DOHH2 (cell line): ENCODE measurements around the gene CD63.

Experiments
- H3F3A ChIP-seq: fragments of 200-600 bp; sonication (generic), shearing (Covaris generic); 2 replicates; pipeline ENCODE4 v1.6.0; 2016; ENCODE audit warnings: antibody characterized with exemption, mild to moderate bottlenecking; ENCODE audit not compliant: control insufficient read depth, insufficient read depth
- H3K27ac ChIP-seq: fragments of 200-600 bp; sonication (generic); 2 replicates; pipeline ENCODE4 v1.5.1; 2014; ENCODE audit warnings: low read depth, mild to moderate bottlenecking, low read length, moderate library complexity
- H3K27me3 ChIP-seq: fragments of 200-600 bp; sonication (generic); 2 replicates; pipeline ENCODE4 v1.6.1; 2014; ENCODE audit warnings: mild to moderate bottlenecking, low read length, mixed read lengths; ENCODE audit not compliant: control insufficient read depth
- H3K36me3 ChIP-seq: fragments of 200-600 bp; sonication (generic); 2 replicates; pipeline ENCODE4 v1.6.1; 2014; ENCODE audit warnings: mild to moderate bottlenecking, low read length, moderate library complexity, mixed read lengths; ENCODE audit not compliant: control insufficient read depth
- H3K4me1 ChIP-seq: fragments of 200-600 bp; sonication (generic); 2 replicates; pipeline ENCODE4 v1.6.1; 2014; ENCODE audit warnings: mild to moderate bottlenecking, low read length, mixed read lengths; ENCODE audit not compliant: control insufficient read depth
- H3K4me2 ChIP-seq: fragments of 200-600 bp; sonication (generic); 2 replicates; pipeline ENCODE4 v1.6.0; 2014; ENCODE audit warnings: mild to moderate bottlenecking, low read length, moderate library complexity
- H3K4me3 ChIP-seq: fragments of 200-600 bp; sonication (generic); 2 replicates; pipeline ENCODE4 v1.5.1; 2014; ENCODE audit warnings: mild to moderate bottlenecking, low read length, mixed read lengths
- H3K79me2 ChIP-seq: fragments of 200-600 bp; sonication (generic); 2 replicates; pipeline ENCODE4 v1.6.1; 2014; ENCODE audit warnings: mild to moderate bottlenecking, low read length, mixed read lengths; ENCODE audit not compliant: control insufficient read depth
- H3K9me2 ChIP-seq: fragments of 200-600 bp; sonication (generic); replicated peaks from 2 replicates; pipeline ENCODE4 v1.6.1; 2014; ENCODE audit warnings: mild to moderate bottlenecking, low read length, mixed read lengths; ENCODE audit not compliant: control insufficient read depth
- H3K9me3 ChIP-seq: fragments of 200-600 bp; sonication (generic); 2 replicates; pipeline ENCODE4 v1.6.1; 2014; ENCODE audit warnings: antibody characterized with exemption, low read length, mixed read lengths; ENCODE audit not compliant: control insufficient read depth, insufficient read depth
- H4K20me1 ChIP-seq: fragments of 200-600 bp; sonication (generic); 2 replicates; pipeline ENCODE4 v1.6.0; 2014; ENCODE audit warnings: low read depth, mild to moderate bottlenecking, antibody characterized with exemption, low read length, moderate library complexity; ENCODE audit not compliant: control insufficient read depth, insufficient read depth
- EZH2phosphoT487 ChIP-seq: fragments of 200-600 bp; sonication (generic); IDR thresholded peaks from 2 replicates; pipeline ENCODE4 v1.6.1; 2017; ENCODE audit warnings: borderline replicate concordance, mild to moderate bottlenecking, antibody characterized with exemption, low read length, moderate library complexity, mixed read lengths
- TF ChIP-seq, protein P1 (sequence below): fragments of 200-600 bp; sonication (generic); IDR thresholded peaks from one replicate; pipeline ENCODE4 v1.5.1; 2014; ENCODE audit warnings: antibody characterized with exemption, mild to moderate bottlenecking, low read depth, low read length; ENCODE audit not compliant: poor library complexity, severe bottlenecking

CD63 gene

DNA sequence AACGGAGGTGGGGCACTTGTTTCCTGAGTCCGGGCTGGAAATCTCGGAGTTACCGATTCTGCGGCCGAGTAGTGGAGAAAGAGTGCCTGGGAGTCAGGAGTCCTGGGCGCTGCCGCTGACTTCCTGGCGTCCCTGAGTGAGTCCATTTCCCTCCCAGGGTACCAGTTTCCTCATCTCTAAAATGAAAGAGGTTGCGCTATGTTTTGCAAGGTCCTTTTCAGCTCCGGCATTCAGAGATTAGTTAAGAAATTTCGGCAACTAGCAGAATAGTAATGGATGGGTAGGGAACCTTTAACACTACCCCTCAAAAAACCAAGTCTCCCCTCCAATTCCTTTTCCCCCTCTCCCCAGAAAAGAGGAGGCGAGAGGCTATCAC is 12.2 kb downstream of the CD63 start:
- Histone ChIP-seq H3F3A (peaks cover 3% of the 10 kb centered on the region; the same call in 1 of the 2 replicates), H3K36me3 (peaks cover 16% of the 10 kb centered on the region; the same call in 1 of the 2 replicates), H3K4me3 (peak overlapping the region; percentile 92), H3K4me1 (peaks cover 30% of the 10 kb centered on the region), H3K27me3 (peaks cover 11% of the 10 kb centered on the region), H3K9me3 (no peaks in the 10 kb centered on the region), H3K79me2 (peaks cover 19% of the 10 kb centered on the region), H4K20me1 (no peaks in the 10 kb centered on the region), H3K4me2 (peak overlapping the region; percentile 89), H3K9me2 (no peaks in the 10 kb centered on the region), H3K27ac (peak overlapping the region; percentile 77)
- TF ChIP-seq, protein P1, sequence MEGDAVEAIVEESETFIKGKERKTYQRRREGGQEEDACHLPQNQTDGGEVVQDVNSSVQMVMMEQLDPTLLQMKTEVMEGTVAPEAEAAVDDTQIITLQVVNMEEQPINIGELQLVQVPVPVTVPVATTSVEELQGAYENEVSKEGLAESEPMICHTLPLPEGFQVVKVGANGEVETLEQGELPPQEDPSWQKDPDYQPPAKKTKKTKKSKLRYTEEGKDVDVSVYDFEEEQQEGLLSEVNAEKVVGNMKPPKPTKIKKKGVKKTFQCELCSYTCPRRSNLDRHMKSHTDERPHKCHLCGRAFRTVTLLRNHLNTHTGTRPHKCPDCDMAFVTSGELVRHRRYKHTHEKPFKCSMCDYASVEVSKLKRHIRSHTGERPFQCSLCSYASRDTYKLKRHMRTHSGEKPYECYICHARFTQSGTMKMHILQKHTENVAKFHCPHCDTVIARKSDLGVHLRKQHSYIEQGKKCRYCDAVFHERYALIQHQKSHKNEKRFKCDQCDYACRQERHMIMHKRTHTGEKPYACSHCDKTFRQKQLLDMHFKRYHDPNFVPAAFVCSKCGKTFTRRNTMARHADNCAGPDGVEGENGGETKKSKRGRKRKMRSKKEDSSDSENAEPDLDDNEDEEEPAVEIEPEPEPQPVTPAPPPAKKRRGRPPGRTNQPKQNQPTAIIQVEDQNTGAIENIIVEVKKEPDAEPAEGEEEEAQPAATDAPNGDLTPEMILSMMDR = no peak
- no peak for TF ChIP-seq EZH2phosphoT487

DNA sequence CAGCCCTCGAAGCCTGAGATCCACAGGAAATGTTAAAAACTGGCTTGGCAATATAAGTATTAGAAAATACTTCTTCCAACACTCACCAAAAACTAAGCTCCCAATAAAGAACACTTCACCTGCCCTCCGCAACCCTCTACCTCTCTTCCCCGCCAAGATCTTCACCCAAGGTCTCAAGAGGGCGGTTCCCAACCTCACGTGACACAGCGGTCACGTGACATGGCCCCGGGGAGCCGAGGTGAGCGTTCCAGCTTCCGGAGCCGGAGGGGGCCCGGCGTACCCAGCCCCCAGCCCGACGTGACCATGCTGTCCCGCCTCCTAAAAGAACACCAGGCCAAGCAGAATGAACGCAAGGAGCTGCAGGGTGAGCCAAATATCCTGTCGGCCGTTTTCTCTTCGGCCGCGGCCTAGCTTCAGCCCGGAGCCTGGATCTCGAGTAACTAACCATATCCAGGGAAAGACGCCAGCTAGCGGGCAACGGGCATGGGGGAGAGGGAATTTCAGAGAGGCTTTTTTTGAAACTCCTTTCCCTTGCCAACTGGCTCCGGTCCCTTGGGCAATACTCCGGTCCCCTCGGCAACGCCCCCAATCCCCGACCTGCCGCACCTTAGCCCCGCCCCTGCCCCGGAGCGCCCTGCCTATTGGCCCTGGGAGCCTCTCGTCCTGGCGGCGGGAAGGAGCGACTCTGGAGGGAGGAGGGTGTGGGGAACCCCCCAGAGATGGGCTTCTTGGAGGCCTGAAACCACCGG is 12.8 kb downstream of the CD63 start, which contains the start of gene BLOC1S1:
Gene BLOC1S1 (plus strand): TSS at position 214 of the 749 bp plus-strand sequence. CDS start 6 bp downstream, at position 220.
- Histone ChIP-seq H3K9me2 (no peaks in the 10 kb centered on the region), H3K4me3 (peak within 1 kb of the TSS; percentile 92), H3K79me2 (peaks cover 19% of the 10 kb centered on the region), H3K36me3 (peaks cover 16% of the 10 kb centered on the region; the same call in 1 of the 2 replicates), H3K4me2 (peak within 1 kb of the TSS; percentile 89), H3K27me3 (peaks cover 12% of the 10 kb centered on the region), H3K4me1 (peaks cover 31% of the 10 kb centered on the region), H4K20me1 (no peaks in the 10 kb centered on the region), H3K9me3 (no peaks in the 10 kb centered on the region), H3F3A (peaks cover 3% of the 10 kb centered on the region; the same call in 1 of the 2 replicates), H3K27ac (peak within 1 kb of the TSS; percentile 77)
- TF ChIP-seq, protein P1 = no peak
- TF ChIP-seq EZH2phosphoT487 = no peak

DNA sequence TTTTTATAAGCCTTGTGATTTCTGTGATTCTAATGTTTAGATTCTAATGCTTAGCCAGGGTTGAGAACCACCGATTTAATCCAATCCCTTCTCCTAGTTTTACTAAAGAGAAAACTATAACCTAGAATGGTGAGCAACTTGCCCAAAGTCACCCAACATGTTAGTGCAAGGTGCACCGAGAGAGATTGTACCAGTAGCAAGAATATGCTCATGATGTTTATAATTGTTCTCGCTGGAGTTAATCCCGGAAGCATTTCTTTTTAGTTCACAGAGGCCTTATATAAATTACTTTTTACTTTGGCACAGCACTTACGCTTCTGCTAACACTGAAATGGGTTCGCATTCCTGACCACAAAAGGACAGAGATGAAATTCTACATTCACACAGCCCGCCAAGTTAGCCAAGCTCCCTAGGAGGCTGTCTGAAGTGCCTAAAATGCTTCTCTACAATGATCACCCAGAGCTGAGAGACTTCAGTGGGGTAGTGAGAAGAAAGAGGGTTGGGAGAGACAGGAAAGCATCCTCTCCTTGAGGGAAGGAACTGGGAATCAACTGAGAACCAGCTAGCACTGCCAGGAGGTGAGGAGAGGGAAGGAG is 13.5 kb downstream of the CD63 start:
- no peaks in the 10 kb centered on the region for H3K9me3 ChIP-seq
- H3K79me2 ChIP-seq = peaks cover 19% of the 10 kb centered on the region
- H4K20me1 ChIP-seq = no peaks in the 10 kb centered on the region
- TF ChIP-seq, protein P1 = no peak
- TF ChIP-seq EZH2phosphoT487 = no peak
- peaks cover 14% of the 10 kb centered on the region; the same call in 1 of the 2 replicates for H3K36me3 ChIP-seq
- 0 out of 2 replicates have a peak, but pooled peaks cover 3% of the 10 kb centered on the region for H3F3A ChIP-seq
- H3K27ac ChIP-seq = peak overlapping the region; percentile 77; the same call in 1 of the 2 replicates
- peak overlapping the region; percentile 89 for H3K4me2 ChIP-seq
- peaks cover 18% of the 10 kb centered on the region for H3K27me3 ChIP-seq
- H3K9me2 ChIP-seq = no peaks in the 10 kb centered on the region
- H3K4me1 ChIP-seq = peaks cover 37% of the 10 kb centered on the region
- peak overlapping the region; percentile 92 for H3K4me3 ChIP-seq
